IPS-11a (cell line): ENCODE results near the gene CPLX1.

Experiments
- H3K4me3 ChIP-seq: one replicate; pipeline ENCODE4 v1.5.1; 2013; ENCODE audit warnings: low read depth, low read length, control low read depth

The CPLX1 gene

GRCh38 chr4:856225-856901 is 30.4 kb upstream of the CPLX1 start:
- H3K4me3 ChIP-seq: no peak overlapping the region

GRCh38 chr4:855880-856224 is 29.9 kb upstream of the CPLX1 start:
- no peak overlapping the region for H3K4me3 ChIP-seq

- H3K4me3 ChIP-seq: no peak overlapping the region
Measured at GRCh38 chr4:854356-854755, 28.4 kb upstream of the CPLX1 start.

- H3K4me3 ChIP-seq: no peak overlapping the region
Measured at GRCh38 chr4:853416-853781, 27.5 kb upstream of the CPLX1 start.

GRCh38 chr4:851701-852430 is 25.9 kb upstream of the CPLX1 start:
- no peak overlapping the region for H3K4me3 ChIP-seq

- H3K4me3 ChIP-seq: no peak overlapping the region
Measured at GRCh38 chr4:850323-850945, 24.5 kb upstream of the CPLX1 start.

GRCh38 chr4:849478-850175 is 23.7 kb upstream of the CPLX1 start:
- H3K4me3 ChIP-seq: no peak overlapping the region

- no peak overlapping the region for H3K4me3 ChIP-seq
Measured at GRCh38 chr4:848803-849477, 23.0 kb upstream of the CPLX1 start.

- H3K4me3 ChIP-seq: no peak overlapping the region
Measured at GRCh38 chr4:848307-848691, 22.4 kb upstream of the CPLX1 start.

- H3K4me3 ChIP-seq: no peak overlapping the region
Measured at GRCh38 chr4:845836-846251, 19.9 kb upstream of the CPLX1 start.

- no peak overlapping the region for H3K4me3 ChIP-seq
Measured at GRCh38 chr4:845233-845835, 19.4 kb upstream of the CPLX1 start.

- no peak overlapping the region for H3K4me3 ChIP-seq
Measured at GRCh38 chr4:844752-845232, 18.9 kb upstream of the CPLX1 start.

- H3K4me3 ChIP-seq: no peak overlapping the region
Measured at GRCh38 chr4:839675-840443, 13.9 kb upstream of the CPLX1 start.

- H3K4me3 ChIP-seq: no peak overlapping the region
Measured at GRCh38 chr4:837772-838171, 11.8 kb upstream of the CPLX1 start.

GRCh38 chr4:836750-837301 is 10.9 kb upstream of the CPLX1 start:
- H3K4me3 ChIP-seq: no peak overlapping the region

- no peak overlapping the region for H3K4me3 ChIP-seq
Measured at GRCh38 chr4:836003-836511, 10.1 kb upstream of the CPLX1 start.

GRCh38 chr4:835148-836002 is 9.4 kb upstream of the CPLX1 start:
- H3K4me3 ChIP-seq: no peak overlapping the region

- no peak overlapping the region for H3K4me3 ChIP-seq
Measured at GRCh38 chr4:834368-835147, 8.6 kb upstream of the CPLX1 start.
